ENCODE data around the gene TCTN3.

TCTN3 gene

GRCh38 chr10:95697429-95697828 is 3.7 kb upstream of the TCTN3 start:
- TF ChIP-seq TCF4 (CRISPR knock-in tag; IDR thresholded peaks at IDR 0.05; ENCODE audit: borderline replicate concordance) (no peak), ZNF70 (CRISPR knock-in tag; IDR thresholded peaks at IDR 0.05) (no peak), ZFP3 (CRISPR knock-in tag; IDR thresholded peaks at IDR 0.05) (no peak), ISL1 (CRISPR knock-in tag; IDR thresholded peaks at IDR 0.05) (no peak), BACH2 (CRISPR knock-in tag; IDR thresholded peaks at IDR 0.05; ENCODE audit: borderline replicate concordance) (no peak), TSHZ2 (CRISPR knock-in tag; IDR thresholded peaks at IDR 0.05) (no peak), ZFP30 (CRISPR knock-in tag; IDR thresholded peaks at IDR 0.05) (no peak), OSR1 (CRISPR knock-in tag; IDR thresholded peaks at IDR 0.05) (no peak), CSRNP3 (CRISPR knock-in tag; IDR thresholded peaks at IDR 0.05) (no peak), TOX (CRISPR knock-in tag; IDR thresholded peaks at IDR 0.05; ENCODE audit: borderline replicate concordance) (no peak), CREB5 (CRISPR knock-in tag; IDR thresholded peaks at IDR 0.05; ENCODE audit: low read depth) (no peak), PATZ1 (CRISPR knock-in tag; IDR thresholded peaks at IDR 0.05; ENCODE audit: borderline replicate concordance) (no peak), ZNF565 (CRISPR knock-in tag; conservative IDR thresholded peaks at IDR 0.05; ENCODE audit: low read depth) (no peak), ESRRG (CRISPR knock-in tag; IDR thresholded peaks at IDR 0.05) (no peak), ZC3H10 (CRISPR knock-in tag; IDR thresholded peaks at IDR 0.05) (no peak), SNAI2 (CRISPR knock-in tag; IDR thresholded peaks at IDR 0.05) (no peak), POU6F1 (CRISPR knock-in tag; IDR thresholded peaks at IDR 0.05; ENCODE audit: borderline replicate concordance, low read depth) (no peak), ZNF8 (CRISPR knock-in tag; IDR thresholded peaks at IDR 0.05) (no peak), ARNTL (CRISPR knock-in tag; IDR thresholded peaks at IDR 0.05; ENCODE audit: borderline replicate concordance, low read depth) (no peak), CSDC2 (CRISPR knock-in tag; IDR thresholded peaks at IDR 0.05) (no peak)
- no peak for ATAC-seq

- ATAC-seq = no peak
- TF ChIP-seq ZFP3 (CRISPR knock-in tag; IDR thresholded peaks at IDR 0.05) = no peak
Measured at GRCh38 chr10:95694665-95695064, 938 bp upstream of the TCTN3 start.

GRCh38 chr10:95693071-95693667 is 558 bp downstream of the TCTN3 start:
- peak; percentile 5 for ATAC-seq
- TF ChIP-seq OSR1 (CRISPR knock-in tag; IDR thresholded peaks at IDR 0.05) (no peak), ZNF70 (CRISPR knock-in tag; IDR thresholded peaks at IDR 0.05) (no peak), BACH2 (CRISPR knock-in tag; IDR thresholded peaks at IDR 0.05; ENCODE audit: borderline replicate concordance) (no peak), ZFP3 (CRISPR knock-in tag; IDR thresholded peaks at IDR 0.05) (no peak), CSRNP3 (CRISPR knock-in tag; IDR thresholded peaks at IDR 0.05) (no peak), SNAI2 (CRISPR knock-in tag; IDR thresholded peaks at IDR 0.05) (no peak), ARNTL (CRISPR knock-in tag; IDR thresholded peaks at IDR 0.05; ENCODE audit: borderline replicate concordance, low read depth) (no peak), CREB5 (CRISPR knock-in tag; IDR thresholded peaks at IDR 0.05; ENCODE audit: low read depth) (no peak), PPARA (CRISPR knock-in tag; IDR thresholded peaks at IDR 0.05; ENCODE audit: borderline replicate concordance) (no peak), ISL1 (CRISPR knock-in tag; IDR thresholded peaks at IDR 0.05) (no peak), TSHZ2 (CRISPR knock-in tag; IDR thresholded peaks at IDR 0.05) (no peak), TCF4 (CRISPR knock-in tag; IDR thresholded peaks at IDR 0.05; ENCODE audit: borderline replicate concordance) (no peak), TOX (CRISPR knock-in tag; IDR thresholded peaks at IDR 0.05; ENCODE audit: borderline replicate concordance) (no peak), ZFP30 (CRISPR knock-in tag; IDR thresholded peaks at IDR 0.05) (no peak)

Measured in SK-N-SH treated with all-trans-retinoic acid at 6 μM for 48 hours (cell line).